WERI-Rb-1 (cell line): ENCODE measurements around the gene DNAJC8.

Source experiments
- DNase-seq: peaks from one replicate; pipeline ENCODE4 v3.0.0-alpha.2; 2020
- H3K27ac ChIP-seq: fragments of 250-450 bp; sonication (Bioruptor Pico); 2 replicates; pipeline ENCODE4 v1.5.1; 2020; ENCODE audit warnings: mild to moderate bottlenecking, moderate library complexity
- H3K27me3 ChIP-seq: fragments of 250-450 bp; sonication (Bioruptor Pico); 2 replicates; pipeline ENCODE4 v1.5.1; 2021; ENCODE audit warnings: mild to moderate bottlenecking, low read depth, moderate library complexity; ENCODE audit not compliant: insufficient read depth, severe bottlenecking
- H3K36me3 ChIP-seq: fragments of 250-450 bp; sonication (Bioruptor Pico); 2 replicates; pipeline ENCODE4 v1.5.1; 2020; ENCODE audit warnings: mild to moderate bottlenecking, moderate library complexity
- H3K4me3 ChIP-seq: 2 replicates; pipeline ENCODE4 v1.5.1; 2011; ENCODE audit warnings: low read depth, mild to moderate bottlenecking, control low read depth, low read length
- H3K9me3 ChIP-seq: fragments of 250-450 bp; sonication (Bioruptor Pico); 2 replicates; pipeline ENCODE4 v1.5.1; 2021; ENCODE audit warnings: mild to moderate bottlenecking, moderate library complexity; ENCODE audit not compliant: severe bottlenecking
- TF ChIP-seq, protein P1 (sequence below): IDR thresholded peaks from 2 replicates; pipeline ENCODE4 v1.5.1; 2011; ENCODE audit warnings: low read depth, mild to moderate bottlenecking, control low read depth, inconsistent platforms, low read length

Gene DNAJC8

DNA sequence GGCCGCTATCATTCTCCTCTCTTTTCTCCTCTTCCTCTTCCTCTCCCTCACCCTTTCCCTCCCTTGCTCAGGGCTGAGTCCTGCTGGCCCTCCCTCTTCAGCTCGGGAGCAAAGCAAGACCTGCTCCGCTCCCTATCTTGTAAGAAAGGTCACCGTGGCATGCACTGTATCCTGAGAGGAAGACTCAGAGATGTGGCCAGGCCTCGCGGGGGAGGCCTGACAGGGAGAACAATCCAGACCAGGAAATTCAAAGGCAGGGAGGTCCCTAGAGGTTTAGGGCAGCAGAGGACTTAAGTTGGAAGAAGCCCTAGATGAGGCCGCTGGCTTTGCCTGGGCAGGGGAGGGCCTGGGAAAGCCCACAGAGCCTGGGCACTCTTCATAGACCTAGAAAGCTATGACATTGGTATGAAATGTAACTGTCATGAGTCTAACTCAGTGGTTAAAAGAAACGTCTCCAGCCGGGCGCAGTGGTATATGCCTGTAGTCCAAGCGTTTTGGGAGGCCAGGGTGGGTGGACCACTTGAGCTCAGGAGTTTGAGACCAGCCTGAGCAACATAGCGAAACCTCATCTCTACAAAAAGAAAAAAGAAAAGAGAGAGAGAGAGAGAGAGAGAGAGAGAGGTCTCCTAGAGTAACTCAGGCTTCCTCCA lies 41.7 kb downstream of the DNAJC8 start:
- no peaks in the 10 kb centered on the region for H3K36me3 ChIP-seq
- H3K27ac ChIP-seq: no peak overlapping the region
- DNase-seq: no peak
- no peak overlapping the region for H3K4me3 ChIP-seq
- H3K9me3 ChIP-seq: no peaks in the 10 kb centered on the region
- TF ChIP-seq, protein P1, sequence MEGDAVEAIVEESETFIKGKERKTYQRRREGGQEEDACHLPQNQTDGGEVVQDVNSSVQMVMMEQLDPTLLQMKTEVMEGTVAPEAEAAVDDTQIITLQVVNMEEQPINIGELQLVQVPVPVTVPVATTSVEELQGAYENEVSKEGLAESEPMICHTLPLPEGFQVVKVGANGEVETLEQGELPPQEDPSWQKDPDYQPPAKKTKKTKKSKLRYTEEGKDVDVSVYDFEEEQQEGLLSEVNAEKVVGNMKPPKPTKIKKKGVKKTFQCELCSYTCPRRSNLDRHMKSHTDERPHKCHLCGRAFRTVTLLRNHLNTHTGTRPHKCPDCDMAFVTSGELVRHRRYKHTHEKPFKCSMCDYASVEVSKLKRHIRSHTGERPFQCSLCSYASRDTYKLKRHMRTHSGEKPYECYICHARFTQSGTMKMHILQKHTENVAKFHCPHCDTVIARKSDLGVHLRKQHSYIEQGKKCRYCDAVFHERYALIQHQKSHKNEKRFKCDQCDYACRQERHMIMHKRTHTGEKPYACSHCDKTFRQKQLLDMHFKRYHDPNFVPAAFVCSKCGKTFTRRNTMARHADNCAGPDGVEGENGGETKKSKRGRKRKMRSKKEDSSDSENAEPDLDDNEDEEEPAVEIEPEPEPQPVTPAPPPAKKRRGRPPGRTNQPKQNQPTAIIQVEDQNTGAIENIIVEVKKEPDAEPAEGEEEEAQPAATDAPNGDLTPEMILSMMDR: no peak
- H3K27me3 ChIP-seq: no peaks in the 10 kb centered on the region

DNA sequence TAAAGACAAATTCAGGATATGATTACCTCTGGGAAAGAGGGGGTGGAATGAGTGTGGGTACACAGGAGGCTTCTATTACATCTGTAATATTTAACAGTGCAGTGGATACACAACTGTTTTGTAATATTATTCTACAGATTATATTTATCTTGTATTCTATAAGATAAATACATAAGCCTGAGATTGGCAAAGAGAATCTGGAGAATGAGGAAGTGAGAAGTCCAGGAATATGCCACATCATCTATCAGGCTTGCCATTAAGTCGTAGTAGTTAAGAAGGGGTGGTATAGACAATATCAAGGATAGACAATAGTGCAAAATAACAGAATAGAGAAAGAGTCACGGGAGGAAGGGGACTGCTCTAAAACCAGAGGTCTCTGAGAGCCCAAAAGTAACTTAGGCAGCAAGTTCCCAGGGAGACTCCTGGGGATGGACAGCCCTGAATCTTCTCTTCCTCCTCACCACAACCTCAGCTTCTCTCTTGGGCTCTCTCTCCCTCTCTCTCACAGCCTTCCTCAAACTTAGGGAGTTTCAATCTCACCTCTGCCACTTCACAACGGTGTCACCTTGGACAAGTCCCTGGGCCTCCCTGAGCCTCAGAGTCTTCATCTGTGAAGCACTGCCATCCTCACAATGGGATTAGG lies 42.4 kb downstream of the DNAJC8 start:
- Histone ChIP-seq H3K36me3 (no peaks in the 10 kb centered on the region), H3K9me3 (no peaks in the 10 kb centered on the region), H3K27ac (no peak overlapping the region), H3K27me3 (no peaks in the 10 kb centered on the region), H3K4me3 (no peak overlapping the region)
- TF ChIP-seq, protein P1: no peak
- no peak for DNase-seq

DNA sequence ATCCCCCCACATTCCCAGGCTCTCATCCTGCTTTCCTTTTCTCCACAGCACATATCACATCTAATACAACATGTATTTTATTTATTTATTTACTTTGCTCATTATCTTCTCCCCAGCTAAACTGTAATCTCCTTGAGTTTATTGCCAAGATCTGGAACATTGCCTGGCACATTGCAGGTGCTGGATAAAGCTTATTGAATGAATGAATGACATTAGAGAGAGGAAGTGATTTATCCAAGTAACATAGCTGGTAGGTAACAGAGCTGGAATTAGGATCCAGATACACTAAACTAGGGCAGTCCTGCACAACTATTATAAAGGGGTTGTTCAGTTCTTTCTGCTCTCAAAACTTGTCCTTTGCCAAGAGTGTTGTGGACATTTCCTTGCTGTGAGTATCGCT lies 47.8 kb downstream of the DNAJC8 start:
- DNase-seq: no peak
- TF ChIP-seq, protein P1: no peak
- H3K4me3 ChIP-seq: no peak overlapping the region
- H3K27ac ChIP-seq: no peak overlapping the region
- H3K27me3 ChIP-seq: no peaks in the 10 kb centered on the region
- H3K36me3 ChIP-seq: no peaks in the 10 kb centered on the region
- no peaks in the 10 kb centered on the region for H3K9me3 ChIP-seq

DNA sequence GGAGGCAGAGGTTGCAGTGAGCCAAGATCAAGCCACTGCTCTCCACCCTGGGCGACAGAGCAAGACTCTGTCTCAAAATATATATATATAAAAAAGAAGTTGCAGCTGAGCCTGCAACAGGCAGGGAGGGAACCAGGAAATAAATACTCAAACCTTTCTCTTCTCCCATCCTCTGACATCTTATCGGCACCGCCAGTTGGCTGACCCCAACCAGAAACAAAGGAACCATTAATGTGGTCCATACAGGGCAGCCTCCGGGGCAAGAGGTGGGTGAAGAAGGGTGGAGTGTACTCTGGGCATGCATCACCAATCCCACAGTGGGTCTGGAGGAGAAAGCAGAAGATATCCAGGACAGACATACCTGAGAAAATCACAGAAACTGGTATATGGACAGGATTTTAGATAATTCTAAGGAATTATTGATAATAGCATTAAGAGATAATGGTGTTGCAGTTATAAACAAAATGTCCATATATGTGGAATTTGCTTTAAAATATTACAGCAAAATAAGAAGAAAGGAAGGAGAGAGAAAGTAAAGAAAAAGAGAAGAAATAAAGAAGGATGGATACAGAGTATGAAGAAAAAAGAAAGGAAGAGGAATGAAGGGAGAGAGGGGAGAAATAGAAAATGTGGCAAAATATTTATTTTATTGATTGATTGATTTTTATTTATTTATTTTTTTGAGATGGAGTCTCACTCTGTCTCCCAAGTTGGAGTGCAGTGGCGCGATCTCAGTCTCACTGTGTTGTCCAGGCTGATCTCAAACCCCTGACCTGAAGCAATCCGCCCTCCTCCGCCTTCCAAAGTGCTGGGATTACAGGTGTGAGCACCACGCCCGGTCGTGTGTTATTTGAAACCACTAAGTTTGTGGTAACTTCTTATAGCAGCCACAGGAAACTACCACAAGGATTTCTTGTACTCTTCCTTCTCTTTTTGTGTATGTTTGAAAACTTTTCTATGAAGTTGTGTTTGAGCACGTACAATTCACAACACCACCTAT lies 52.2 kb downstream of the DNAJC8 start:
- Histone ChIP-seq H3K27me3 (no peaks in the 10 kb centered on the region), H3K4me3 (no peak overlapping the region), H3K27ac (no peak overlapping the region), H3K9me3 (no peaks in the 10 kb centered on the region), H3K36me3 (no peaks in the 10 kb centered on the region)
- TF ChIP-seq, protein P1: no peak
- no peak for DNase-seq

DNA sequence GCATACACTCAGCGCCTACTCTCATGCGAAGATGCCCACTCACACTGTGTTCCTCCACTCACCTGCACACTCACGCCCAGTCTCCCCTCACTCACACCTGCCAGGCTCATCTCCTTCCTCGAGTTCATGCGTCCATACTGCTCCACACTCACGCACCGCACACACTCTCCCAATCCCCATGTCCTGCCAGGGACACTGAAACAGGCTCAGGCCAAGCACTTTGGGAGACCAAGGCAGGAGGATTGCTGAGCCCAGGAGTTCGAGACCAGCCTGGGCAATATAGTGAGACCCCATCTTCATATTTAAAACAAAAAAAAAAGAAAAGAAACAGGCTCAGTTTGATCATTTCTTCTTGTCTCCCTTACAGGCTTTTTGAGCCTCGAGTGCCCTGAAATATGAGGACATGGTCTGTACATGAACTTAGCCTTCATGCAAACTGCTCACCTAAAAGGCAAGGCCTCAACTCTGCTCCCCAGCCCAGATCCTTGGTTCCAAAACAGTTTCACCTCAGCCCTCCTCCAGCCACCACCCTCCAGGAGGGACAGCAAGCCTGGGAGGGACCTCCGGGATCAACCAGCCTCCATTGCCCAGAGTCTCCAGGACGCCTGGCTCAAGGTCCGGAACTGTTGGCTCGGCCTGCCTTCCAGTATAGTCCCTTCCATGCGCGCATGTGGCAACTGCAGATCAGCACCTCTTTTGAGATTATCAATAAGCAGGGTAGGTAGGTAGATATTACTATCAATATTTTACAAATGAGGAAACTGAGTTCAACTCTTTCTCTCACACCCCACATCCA lies 53.9 kb downstream of the DNAJC8 start:
- Histone ChIP-seq H3K4me3 (no peak overlapping the region), H3K9me3 (no peaks in the 10 kb centered on the region), H3K36me3 (no peaks in the 10 kb centered on the region), H3K27me3 (no peaks in the 10 kb centered on the region), H3K27ac (no peak overlapping the region)
- TF ChIP-seq, protein P1: no peak
- DNase-seq: no peak
